ENCODE measurements around the gene ADISSP. TPM values are rescaled to one million over a fixed set of nuclear protein-coding genes. Genes with fewer than 3 reads are reported as not detected.

The ADISSP gene
- total RNA-seq, 1 donor = 18.5 TPM

DNA sequence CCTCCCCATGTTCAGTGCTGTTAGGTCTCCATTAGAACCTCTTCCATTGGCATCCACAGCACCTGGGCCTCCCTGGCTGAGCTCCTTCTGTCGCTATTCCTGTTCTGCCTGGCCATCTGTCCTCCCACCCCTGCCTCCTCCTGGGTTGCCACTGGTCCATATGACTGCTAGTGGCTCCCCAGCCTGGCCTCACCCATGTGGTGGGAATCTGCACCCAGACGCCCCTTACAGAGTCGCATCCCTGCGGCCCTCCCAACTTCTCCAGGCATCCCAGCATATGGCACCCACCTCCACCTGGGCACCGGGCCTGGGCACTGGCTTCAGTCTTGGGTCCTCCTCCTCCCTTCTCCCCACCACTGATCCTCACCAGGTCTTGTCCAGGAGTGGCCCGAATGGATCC lies 36.3 kb upstream of the ADISSP start:
- H3K36me3 ChIP-seq (ENCODE audit: insufficient read depth, low read length) = peaks cover 61% of the 10 kb centered on the region

DNA sequence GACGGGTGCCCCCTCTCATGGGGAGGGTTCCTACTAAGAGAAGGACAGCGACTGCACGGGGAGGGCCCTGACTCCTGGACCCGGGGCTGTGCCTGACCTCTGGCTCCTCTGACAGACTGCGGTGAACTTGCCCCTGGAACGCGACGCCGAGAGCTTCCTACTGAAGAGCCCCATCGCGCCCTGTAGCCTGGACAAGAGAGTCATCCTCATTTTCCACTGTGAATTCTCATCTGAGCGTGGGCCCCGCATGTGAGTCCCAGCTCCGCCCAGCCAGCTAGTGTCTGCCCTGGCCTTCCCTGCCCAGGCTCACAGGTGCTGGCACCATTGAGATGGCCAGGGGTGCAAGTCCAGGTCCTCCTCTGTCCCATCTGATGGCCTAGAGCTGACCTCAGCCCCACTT lies 35.7 kb upstream of the ADISSP start:
- Histone ChIP-seq H2AFZ (ENCODE audit: low read length) (no peak overlapping the region), H3K4me1 (ENCODE audit: insufficient read depth, low read length) (peaks cover 37% of the 10 kb centered on the region), H3K9me3 (ENCODE audit: low read depth, low read length) (no peaks in the 10 kb centered on the region), H3K27me3 (ENCODE audit: insufficient read depth, low read length) (no peaks in the 10 kb centered on the region), H3K27ac (ENCODE audit: low read depth, low read length) (no peak overlapping the region), H3K36me3 (ENCODE audit: insufficient read depth, low read length) (peaks cover 66% of the 10 kb centered on the region), H3K4me2 (ENCODE audit: insufficient read depth, low read length) (no peak overlapping the region), H3K79me2 (ENCODE audit: insufficient read depth, low read length) (peaks cover 30% of the 10 kb centered on the region), H3K4me3 (ENCODE audit: insufficient read depth, low read length) (no peak overlapping the region), H4K20me1 (ENCODE audit: insufficient read depth, low read length) (peaks cover 2% of the 10 kb centered on the region)
- no peak for DNase-seq (ENCODE audit: insufficient read length, low spot score, missing footprints)
- TF ChIP-seq, protein P1, sequence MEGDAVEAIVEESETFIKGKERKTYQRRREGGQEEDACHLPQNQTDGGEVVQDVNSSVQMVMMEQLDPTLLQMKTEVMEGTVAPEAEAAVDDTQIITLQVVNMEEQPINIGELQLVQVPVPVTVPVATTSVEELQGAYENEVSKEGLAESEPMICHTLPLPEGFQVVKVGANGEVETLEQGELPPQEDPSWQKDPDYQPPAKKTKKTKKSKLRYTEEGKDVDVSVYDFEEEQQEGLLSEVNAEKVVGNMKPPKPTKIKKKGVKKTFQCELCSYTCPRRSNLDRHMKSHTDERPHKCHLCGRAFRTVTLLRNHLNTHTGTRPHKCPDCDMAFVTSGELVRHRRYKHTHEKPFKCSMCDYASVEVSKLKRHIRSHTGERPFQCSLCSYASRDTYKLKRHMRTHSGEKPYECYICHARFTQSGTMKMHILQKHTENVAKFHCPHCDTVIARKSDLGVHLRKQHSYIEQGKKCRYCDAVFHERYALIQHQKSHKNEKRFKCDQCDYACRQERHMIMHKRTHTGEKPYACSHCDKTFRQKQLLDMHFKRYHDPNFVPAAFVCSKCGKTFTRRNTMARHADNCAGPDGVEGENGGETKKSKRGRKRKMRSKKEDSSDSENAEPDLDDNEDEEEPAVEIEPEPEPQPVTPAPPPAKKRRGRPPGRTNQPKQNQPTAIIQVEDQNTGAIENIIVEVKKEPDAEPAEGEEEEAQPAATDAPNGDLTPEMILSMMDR (IDR thresholded peaks at IDR 0.05; ENCODE audit: extremely low read depth, low read depth, low read length) = no peak

More for the DNA sequence above, 36.3 kb upstream of the ADISSP start:
- TF ChIP-seq, protein P1 (IDR thresholded peaks at IDR 0.05; ENCODE audit: extremely low read depth, low read depth, low read length) = no peak
- Histone ChIP-seq H3K27me3 (ENCODE audit: insufficient read depth, low read length) (no peaks in the 10 kb centered on the region), H2AFZ (ENCODE audit: low read length) (no peak overlapping the region), H3K27ac (ENCODE audit: low read depth, low read length) (no peak overlapping the region), H4K20me1 (ENCODE audit: insufficient read depth, low read length) (peaks cover 2% of the 10 kb centered on the region), H3K4me1 (ENCODE audit: insufficient read depth, low read length) (peaks cover 34% of the 10 kb centered on the region), H3K4me2 (ENCODE audit: insufficient read depth, low read length) (no peak overlapping the region), H3K79me2 (ENCODE audit: insufficient read depth, low read length) (peaks cover 27% of the 10 kb centered on the region), H3K9me3 (ENCODE audit: low read depth, low read length) (no peaks in the 10 kb centered on the region), H3K4me3 (ENCODE audit: insufficient read depth, low read length) (no peak overlapping the region)
- no peak for DNase-seq (ENCODE audit: insufficient read length, low spot score, missing footprints)

DNA sequence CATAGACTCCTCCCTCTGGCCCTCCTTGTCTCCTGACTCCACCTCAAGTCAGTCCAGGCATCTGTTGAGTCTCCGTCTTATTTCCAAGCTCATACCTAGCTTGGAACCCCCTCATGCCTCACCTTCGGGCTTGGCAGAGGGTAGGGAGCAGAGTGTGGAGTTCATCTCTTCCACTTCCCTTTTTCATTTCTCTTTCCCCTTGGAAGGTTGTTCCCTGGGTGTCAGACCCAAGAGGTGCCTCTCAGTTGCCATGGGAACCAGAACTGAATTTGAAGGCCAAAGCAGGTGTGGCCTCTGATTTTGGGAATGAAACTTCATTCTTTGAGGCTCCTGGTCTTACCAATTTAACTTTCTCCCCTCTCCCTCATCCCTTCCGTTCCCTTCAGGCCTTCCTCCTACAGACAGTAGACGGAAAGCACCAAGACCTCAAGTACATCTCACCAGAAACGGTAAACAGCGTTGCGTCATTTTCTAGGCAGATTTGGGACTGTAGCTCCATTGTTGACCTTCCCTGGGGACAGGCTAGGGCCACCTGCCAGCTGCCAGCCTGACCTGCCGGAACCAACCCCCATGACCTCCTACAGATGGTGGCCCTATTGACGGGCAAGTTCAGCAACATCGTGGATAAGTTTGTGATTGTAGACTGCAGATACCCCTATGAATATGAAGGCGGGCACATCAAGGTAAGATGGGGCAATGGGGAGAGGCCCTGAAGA lies 35.1 kb upstream of the ADISSP start:
- no peaks in the 10 kb centered on the region for H3K9me3 ChIP-seq (ENCODE audit: low read depth, low read length)
- H4K20me1 ChIP-seq (ENCODE audit: insufficient read depth, low read length) = peaks cover 2% of the 10 kb centered on the region
- H3K27ac ChIP-seq (ENCODE audit: low read depth, low read length) = no peak overlapping the region
- no peaks in the 10 kb centered on the region for H3K27me3 ChIP-seq (ENCODE audit: insufficient read depth, low read length)
- H3K79me2 ChIP-seq (ENCODE audit: insufficient read depth, low read length) = peaks cover 36% of the 10 kb centered on the region
- H3K36me3 ChIP-seq (ENCODE audit: insufficient read depth, low read length) = peaks cover 71% of the 10 kb centered on the region
- no peak overlapping the region for H2AFZ ChIP-seq (ENCODE audit: low read length)
- H3K4me3 ChIP-seq (ENCODE audit: insufficient read depth, low read length) = no peak overlapping the region
- H3K4me1 ChIP-seq (ENCODE audit: insufficient read depth, low read length) = peaks cover 37% of the 10 kb centered on the region
- H3K4me2 ChIP-seq (ENCODE audit: insufficient read depth, low read length) = no peak overlapping the region
- DNase-seq (ENCODE audit: insufficient read length, low spot score, missing footprints) = no peak
- TF ChIP-seq, protein P1 (IDR thresholded peaks at IDR 0.05; ENCODE audit: extremely low read depth, low read depth, low read length) = no peak

DNA sequence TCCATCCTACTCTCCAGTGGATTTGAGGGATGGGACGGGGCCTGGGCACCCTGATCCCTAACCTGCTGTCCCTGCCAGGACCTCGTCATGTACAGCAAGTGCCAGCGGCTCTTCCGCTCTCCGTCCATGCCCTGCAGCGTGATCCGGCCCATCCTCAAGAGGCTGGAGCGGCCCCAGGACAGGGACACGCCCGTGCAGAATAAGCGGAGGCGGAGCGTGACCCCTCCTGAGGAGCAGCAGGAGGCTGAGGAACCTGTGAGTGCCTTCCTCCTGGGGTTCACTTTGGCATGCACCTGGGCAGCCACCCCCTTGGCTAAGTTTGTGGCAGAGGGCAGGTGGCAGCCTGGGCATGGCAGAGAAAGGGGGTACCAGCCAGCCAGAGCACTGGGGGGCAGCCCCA lies 34.3 kb upstream of the ADISSP start:
- H3K9me3 ChIP-seq (ENCODE audit: low read depth, low read length) = no peaks in the 10 kb centered on the region
- H3K27ac ChIP-seq (ENCODE audit: low read depth, low read length) = no peak overlapping the region
- peaks cover 8% of the 10 kb centered on the region for H4K20me1 ChIP-seq (ENCODE audit: insufficient read depth, low read length)
- TF ChIP-seq, protein P1 (IDR thresholded peaks at IDR 0.05; ENCODE audit: extremely low read depth, low read depth, low read length) = no peak
- H3K27me3 ChIP-seq (ENCODE audit: insufficient read depth, low read length) = no peaks in the 10 kb centered on the region
- no peak overlapping the region for H2AFZ ChIP-seq (ENCODE audit: low read length)
- peaks cover 45% of the 10 kb centered on the region for H3K79me2 ChIP-seq (ENCODE audit: insufficient read depth, low read length)
- DNase-seq (ENCODE audit: insufficient read length, low spot score, missing footprints) = no peak
- H3K4me1 ChIP-seq (ENCODE audit: insufficient read depth, low read length) = peaks cover 37% of the 10 kb centered on the region
- no peak overlapping the region for H3K4me3 ChIP-seq (ENCODE audit: insufficient read depth, low read length)
- no peak overlapping the region for H3K4me2 ChIP-seq (ENCODE audit: insufficient read depth, low read length)
- peaks cover 73% of the 10 kb centered on the region for H3K36me3 ChIP-seq (ENCODE audit: insufficient read depth, low read length)

Data from osteoblast (primary cell).